HG03520 (cell line): ENCODE results near the gene MOSMO.

Experiments used
- ATAC-seq: cut with Tn5 transposase; IDR thresholded peaks from one replicate; pipeline ENCODE4 v1.9.1; 2021; ENCODE audit warnings: mild to moderate bottlenecking, moderate library complexity; ENCODE audit not compliant: unreplicated experiment

Gene MOSMO

GRCh38 chr16:22132801-22133200, 124.9 kb downstream of the MOSMO start:
- no peak for ATAC-seq
